ENCODE data around the gene SLC49A4.
"Not testable (repeated sequence)": the region's sequence is repeated elsewhere in the genome, so short reads cannot be mapped to it uniquely, and the experiment has no call there.

DNA sequence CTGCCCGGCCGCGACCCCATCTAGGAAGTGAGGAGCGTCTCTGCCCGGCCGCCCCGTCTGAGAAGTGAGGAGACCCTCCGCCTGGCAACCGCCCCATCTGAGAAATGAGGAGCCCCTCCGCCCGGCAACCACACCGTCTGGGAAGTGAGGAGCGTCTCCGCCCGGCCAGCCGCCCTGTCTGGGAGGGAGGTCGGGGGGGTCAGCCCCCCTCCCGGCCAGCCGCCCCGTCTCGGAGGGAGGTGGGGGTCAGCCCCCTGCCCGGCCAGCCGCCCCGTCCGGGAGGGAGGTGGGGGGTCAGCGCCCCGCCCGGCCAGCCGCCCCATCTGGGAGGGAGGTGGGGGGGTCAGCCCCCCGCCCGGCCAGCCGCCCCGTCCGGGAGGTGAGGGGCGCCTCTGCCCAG lies 47.6 kb upstream of the SLC49A4 start:
- TF ChIP-seq, protein P1, sequence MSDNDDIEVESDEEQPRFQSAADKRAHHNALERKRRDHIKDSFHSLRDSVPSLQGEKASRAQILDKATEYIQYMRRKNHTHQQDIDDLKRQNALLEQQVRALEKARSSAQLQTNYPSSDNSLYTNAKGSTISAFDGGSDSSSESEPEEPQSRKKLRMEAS (CRISPR knock-in tag; IDR thresholded peaks at IDR 0.05): not testable (repeated sequence)
- TF ChIP-seq ZBTB21 (CRISPR knock-in tag; IDR thresholded peaks at IDR 0.05; ENCODE audit: borderline replicate concordance); FOXP1 (CRISPR knock-in tag; IDR thresholded peaks at IDR 0.05; ENCODE audit: borderline replicate concordance); NFE2L1 (CRISPR knock-in tag; IDR thresholded peaks at IDR 0.05); OVOL2 (CRISPR knock-in tag; IDR thresholded peaks at IDR 0.05; ENCODE audit: borderline replicate concordance); JUN (CRISPR knock-in tag; IDR thresholded peaks at IDR 0.05): not testable (repeated sequence)
- TF ChIP-seq, protein P2, sequence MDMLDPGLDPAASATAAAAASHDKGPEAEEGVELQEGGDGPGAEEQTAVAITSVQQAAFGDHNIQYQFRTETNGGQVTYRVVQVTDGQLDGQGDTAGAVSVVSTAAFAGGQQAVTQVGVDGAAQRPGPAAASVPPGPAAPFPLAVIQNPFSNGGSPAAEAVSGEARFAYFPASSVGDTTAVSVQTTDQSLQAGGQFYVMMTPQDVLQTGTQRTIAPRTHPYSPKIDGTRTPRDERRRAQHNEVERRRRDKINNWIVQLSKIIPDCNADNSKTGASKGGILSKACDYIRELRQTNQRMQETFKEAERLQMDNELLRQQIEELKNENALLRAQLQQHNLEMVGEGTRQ (CRISPR knock-in tag; IDR thresholded peaks at IDR 0.05): not testable (repeated sequence)
- TF ChIP-seq, protein P3, sequence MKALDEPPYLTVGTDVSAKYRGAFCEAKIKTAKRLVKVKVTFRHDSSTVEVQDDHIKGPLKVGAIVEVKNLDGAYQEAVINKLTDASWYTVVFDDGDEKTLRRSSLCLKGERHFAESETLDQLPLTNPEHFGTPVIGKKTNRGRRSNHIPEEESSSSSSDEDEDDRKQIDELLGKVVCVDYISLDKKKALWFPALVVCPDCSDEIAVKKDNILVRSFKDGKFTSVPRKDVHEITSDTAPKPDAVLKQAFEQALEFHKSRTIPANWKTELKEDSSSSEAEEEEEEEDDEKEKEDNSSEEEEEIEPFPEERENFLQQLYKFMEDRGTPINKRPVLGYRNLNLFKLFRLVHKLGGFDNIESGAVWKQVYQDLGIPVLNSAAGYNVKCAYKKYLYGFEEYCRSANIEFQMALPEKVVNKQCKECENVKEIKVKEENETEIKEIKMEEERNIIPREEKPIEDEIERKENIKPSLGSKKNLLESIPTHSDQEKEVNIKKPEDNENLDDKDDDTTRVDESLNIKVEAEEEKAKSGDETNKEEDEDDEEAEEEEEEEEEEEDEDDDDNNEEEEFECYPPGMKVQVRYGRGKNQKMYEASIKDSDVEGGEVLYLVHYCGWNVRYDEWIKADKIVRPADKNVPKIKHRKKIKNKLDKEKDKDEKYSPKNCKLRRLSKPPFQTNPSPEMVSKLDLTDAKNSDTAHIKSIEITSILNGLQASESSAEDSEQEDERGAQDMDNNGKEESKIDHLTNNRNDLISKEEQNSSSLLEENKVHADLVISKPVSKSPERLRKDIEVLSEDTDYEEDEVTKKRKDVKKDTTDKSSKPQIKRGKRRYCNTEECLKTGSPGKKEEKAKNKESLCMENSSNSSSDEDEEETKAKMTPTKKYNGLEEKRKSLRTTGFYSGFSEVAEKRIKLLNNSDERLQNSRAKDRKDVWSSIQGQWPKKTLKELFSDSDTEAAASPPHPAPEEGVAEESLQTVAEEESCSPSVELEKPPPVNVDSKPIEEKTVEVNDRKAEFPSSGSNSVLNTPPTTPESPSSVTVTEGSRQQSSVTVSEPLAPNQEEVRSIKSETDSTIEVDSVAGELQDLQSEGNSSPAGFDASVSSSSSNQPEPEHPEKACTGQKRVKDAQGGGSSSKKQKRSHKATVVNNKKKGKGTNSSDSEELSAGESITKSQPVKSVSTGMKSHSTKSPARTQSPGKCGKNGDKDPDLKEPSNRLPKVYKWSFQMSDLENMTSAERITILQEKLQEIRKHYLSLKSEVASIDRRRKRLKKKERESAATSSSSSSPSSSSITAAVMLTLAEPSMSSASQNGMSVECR (CRISPR knock-in tag; IDR thresholded peaks at IDR 0.05; ENCODE audit: borderline replicate concordance): not testable (repeated sequence)
- TF ChIP-seq, protein P4, sequence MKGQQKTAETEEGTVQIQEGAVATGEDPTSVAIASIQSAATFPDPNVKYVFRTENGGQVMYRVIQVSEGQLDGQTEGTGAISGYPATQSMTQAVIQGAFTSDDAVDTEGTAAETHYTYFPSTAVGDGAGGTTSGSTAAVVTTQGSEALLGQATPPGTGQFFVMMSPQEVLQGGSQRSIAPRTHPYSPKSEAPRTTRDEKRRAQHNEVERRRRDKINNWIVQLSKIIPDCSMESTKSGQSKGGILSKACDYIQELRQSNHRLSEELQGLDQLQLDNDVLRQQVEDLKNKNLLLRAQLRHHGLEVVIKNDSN (CRISPR knock-in tag; IDR thresholded peaks at IDR 0.05): not testable (repeated sequence)
- TF ChIP-seq, protein P5, sequence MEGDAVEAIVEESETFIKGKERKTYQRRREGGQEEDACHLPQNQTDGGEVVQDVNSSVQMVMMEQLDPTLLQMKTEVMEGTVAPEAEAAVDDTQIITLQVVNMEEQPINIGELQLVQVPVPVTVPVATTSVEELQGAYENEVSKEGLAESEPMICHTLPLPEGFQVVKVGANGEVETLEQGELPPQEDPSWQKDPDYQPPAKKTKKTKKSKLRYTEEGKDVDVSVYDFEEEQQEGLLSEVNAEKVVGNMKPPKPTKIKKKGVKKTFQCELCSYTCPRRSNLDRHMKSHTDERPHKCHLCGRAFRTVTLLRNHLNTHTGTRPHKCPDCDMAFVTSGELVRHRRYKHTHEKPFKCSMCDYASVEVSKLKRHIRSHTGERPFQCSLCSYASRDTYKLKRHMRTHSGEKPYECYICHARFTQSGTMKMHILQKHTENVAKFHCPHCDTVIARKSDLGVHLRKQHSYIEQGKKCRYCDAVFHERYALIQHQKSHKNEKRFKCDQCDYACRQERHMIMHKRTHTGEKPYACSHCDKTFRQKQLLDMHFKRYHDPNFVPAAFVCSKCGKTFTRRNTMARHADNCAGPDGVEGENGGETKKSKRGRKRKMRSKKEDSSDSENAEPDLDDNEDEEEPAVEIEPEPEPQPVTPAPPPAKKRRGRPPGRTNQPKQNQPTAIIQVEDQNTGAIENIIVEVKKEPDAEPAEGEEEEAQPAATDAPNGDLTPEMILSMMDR (IDR thresholded peaks at IDR 0.05): not testable (repeated sequence)
- TF ChIP-seq, protein P6, sequence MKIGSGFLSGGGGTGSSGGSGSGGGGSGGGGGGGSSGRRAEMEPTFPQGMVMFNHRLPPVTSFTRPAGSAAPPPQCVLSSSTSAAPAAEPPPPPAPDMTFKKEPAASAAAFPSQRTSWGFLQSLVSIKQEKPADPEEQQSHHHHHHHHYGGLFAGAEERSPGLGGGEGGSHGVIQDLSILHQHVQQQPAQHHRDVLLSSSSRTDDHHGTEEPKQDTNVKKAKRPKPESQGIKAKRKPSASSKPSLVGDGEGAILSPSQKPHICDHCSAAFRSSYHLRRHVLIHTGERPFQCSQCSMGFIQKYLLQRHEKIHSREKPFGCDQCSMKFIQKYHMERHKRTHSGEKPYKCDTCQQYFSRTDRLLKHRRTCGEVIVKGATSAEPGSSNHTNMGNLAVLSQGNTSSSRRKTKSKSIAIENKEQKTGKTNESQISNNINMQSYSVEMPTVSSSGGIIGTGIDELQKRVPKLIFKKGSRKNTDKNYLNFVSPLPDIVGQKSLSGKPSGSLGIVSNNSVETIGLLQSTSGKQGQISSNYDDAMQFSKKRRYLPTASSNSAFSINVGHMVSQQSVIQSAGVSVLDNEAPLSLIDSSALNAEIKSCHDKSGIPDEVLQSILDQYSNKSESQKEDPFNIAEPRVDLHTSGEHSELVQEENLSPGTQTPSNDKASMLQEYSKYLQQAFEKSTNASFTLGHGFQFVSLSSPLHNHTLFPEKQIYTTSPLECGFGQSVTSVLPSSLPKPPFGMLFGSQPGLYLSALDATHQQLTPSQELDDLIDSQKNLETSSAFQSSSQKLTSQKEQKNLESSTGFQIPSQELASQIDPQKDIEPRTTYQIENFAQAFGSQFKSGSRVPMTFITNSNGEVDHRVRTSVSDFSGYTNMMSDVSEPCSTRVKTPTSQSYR (CRISPR knock-in tag; IDR thresholded peaks at IDR 0.05): not testable (repeated sequence)
- TF ChIP-seq, protein P7, sequence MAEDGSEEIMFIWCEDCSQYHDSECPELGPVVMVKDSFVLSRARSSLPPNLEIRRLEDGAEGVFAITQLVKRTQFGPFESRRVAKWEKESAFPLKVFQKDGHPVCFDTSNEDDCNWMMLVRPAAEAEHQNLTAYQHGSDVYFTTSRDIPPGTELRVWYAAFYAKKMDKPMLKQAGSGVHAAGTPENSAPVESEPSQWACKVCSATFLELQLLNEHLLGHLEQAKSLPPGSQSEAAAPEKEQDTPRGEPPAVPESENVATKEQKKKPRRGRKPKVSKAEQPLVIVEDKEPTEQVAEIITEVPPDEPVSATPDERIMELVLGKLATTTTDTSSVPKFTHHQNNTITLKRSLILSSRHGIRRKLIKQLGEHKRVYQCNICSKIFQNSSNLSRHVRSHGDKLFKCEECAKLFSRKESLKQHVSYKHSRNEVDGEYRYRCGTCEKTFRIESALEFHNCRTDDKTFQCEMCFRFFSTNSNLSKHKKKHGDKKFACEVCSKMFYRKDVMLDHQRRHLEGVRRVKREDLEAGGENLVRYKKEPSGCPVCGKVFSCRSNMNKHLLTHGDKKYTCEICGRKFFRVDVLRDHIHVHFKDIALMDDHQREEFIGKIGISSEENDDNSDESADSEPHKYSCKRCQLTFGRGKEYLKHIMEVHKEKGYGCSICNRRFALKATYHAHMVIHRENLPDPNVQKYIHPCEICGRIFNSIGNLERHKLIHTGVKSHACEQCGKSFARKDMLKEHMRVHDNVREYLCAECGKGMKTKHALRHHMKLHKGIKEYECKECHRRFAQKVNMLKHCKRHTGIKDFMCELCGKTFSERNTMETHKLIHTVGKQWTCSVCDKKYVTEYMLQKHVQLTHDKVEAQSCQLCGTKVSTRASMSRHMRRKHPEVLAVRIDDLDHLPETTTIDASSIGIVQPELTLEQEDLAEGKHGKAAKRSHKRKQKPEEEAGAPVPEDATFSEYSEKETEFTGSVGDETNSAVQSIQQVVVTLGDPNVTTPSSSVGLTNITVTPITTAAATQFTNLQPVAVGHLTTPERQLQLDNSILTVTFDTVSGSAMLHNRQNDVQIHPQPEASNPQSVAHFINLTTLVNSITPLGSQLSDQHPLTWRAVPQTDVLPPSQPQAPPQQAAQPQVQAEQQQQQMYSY (CRISPR knock-in tag; IDR thresholded peaks at IDR 0.05): not testable (repeated sequence)
